ENCODE results near the gene GTF2H2.
"Not testable (repeated sequence)": the region's sequence is repeated elsewhere in the genome, so short reads cannot be mapped to it uniquely, and the experiment has no call there.

The GTF2H2 gene

GRCh38 chr5:71067262-71067928 is at the start of gene GTF2H2:
Gene GTF2H2 (minus strand): TSS chr5:71067676. CDS start chr5:71062763, 4,913 bp downstream.
- not testable (repeated sequence) for DNase-seq

DNA sequence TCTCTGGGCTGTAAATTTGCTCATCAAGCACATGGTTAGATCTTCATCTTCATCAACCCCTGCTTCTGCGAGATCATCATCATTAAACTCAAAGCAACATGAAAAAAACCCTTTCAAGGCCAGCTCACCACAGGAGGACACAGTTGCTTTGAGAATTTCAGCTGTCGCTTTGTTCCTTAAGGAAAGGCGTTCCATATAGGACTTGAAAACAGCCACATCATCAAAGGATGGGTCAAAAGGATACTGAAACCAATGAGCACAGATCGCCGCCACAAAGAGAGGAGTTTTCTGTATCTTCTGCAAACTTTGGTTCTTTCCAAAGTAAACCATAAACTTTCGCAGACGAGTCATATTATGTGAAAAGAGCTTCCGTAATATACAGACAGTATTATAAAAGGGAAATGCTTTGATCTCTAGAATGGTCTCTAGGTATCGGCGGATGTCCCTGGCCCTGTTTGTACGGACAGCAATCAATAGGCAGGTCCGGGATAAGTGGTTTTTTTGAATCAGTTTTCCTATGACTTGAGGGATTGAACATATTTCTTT is 42.3 kb upstream of the GTF2H2 start:
- DNase-seq: not testable (repeated sequence)

DNA sequence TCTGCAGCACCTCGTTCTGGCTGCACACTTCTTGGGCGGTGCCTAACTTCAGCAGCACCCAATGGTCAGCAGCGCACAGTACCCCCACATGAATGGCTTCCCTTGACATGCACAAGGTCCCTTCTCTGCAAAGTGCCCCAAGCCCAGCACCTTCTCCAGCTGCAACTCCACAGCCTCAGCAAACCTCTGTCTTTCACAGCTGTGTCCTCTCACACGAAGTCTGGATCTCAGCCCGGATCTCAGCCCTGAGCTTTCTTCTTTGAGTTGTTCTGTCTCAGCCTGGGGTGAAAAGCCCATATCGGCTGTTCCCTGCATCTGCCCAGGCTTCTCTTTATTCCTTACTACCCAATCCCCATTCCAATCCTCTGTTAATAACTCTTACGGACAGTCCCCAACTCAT is 32.5 kb upstream of the GTF2H2 start:
- DNase-seq: not testable (repeated sequence)

DNA sequence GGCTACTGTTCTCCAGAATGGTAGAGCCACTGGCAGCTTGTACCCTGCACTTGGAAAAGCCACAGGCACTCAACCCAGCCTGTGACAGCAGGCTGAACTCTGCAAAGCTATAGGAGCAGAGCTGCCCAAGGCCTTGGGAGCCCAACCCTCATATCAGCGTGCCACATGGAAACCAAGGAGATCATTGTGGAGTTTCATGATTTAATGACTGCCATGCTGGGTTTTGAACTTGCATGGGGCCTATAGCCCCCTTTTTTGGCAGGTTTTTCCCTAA is 30.4 kb upstream of the GTF2H2 start:
- not testable (repeated sequence) for DNase-seq

DNA sequence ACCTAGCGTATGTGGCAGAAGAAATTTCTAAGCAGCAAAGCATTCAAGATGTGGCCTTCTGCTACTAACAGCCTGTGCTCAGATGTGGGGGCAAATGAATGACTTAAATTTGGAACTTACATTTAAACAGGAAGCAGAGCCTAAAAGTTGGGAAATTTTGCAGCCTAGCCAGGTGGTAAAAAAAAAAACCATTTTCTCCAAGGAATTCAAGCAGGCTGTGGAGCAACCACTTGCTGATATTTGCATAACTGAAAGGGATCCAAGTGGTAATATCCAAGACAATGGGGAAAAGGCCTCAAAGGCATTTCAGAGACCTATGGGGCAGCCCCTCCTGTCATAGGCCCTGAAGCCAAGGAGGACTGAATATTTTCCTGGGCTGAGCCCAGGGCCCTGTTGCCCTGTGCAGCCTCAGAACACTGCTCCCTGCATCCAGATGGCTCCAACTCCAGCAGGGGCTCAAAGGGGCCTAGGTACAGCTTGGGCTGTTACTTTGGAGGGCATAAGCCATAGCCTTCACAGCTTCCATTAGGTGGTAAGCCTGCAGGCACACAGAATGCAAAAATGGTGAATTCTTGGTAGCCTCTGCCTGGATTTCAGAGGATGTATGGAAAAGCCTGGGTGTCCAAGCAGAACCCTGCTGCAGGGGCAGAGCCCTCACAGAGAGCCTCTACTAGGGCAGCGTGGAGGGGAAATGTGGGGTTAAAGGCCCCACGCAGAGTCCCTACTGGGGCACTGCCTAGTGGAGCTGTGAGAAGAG is 29.9 kb upstream of the GTF2H2 start:
- not testable (repeated sequence) for DNase-seq

DNA sequence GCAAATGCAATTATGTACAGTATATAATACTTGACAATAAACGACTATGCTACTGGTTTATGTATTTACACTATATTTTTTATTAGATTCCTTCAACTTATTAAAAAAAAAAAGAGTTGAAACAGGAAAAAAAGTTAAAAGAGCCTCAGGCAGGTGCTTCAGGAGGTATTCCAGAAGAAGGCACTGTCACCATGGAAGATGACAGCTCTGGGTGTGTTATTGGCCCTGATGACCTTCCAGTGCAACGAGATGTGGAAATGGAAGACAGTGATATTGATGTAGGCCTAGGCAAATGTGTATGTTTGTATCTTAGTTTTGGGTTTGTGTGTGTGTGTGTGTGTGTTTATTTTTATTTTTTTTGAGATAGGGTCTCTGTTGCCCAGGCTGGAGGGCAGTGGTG is 22.3 kb upstream of the GTF2H2 start:
- not testable (repeated sequence) for DNase-seq

DNA sequence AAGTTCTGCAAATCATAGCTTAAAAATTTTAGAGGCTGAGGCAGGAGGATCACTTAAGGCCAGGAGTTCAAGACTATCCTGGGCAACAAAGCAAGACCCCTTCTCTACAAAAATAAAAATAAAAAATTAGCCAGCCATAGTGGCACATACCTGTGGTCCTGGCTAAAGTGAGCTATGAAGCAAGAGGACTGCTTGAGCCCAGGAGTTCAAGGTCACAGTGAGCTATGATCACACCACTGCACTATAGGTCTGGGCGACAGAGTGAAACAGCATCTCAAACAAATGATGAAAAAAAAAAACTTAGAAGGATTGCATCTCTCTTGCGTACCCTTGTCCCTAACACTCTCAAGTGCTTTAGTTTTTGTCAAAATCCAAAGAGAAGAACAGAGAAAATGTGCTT is 21.3 kb upstream of the GTF2H2 start:
- DNase-seq: not testable (repeated sequence)

GRCh38 chr5:71086145-71086544 is 18.7 kb upstream of the GTF2H2 start:
- not testable (repeated sequence) for DNase-seq

- not testable (repeated sequence) for DNase-seq
These were observed 17.0 kb upstream of the GTF2H2 start for GRCh38 chr5:71084280-71085063.

- not testable (repeated sequence) for DNase-seq
These were observed 15.4 kb upstream of the GTF2H2 start for GRCh38 chr5:71082898-71083297.

GRCh38 chr5:71082340-71082739 is 14.9 kb upstream of the GTF2H2 start:
- DNase-seq: not testable (repeated sequence)

DNA sequence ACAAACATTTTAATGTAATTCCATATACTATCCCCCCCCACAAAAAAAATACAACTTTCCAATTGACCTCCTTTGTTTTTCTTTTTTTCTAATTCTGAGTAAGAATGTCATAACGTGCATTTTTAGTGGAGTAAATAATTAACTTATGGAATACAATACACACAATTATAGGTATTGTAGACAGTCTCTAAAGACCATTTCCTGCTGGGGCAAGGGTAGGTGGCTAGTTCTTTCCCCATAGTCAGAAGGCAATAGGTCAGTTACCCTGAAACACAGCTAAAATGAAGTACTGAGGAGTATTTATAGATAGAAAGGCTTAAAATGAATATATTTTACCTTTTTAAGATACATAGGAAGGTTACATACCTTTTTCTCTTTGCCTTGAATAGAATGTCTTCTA is 6.2 kb downstream of the GTF2H2 start:
- DNase-seq: not testable (repeated sequence)

DNA sequence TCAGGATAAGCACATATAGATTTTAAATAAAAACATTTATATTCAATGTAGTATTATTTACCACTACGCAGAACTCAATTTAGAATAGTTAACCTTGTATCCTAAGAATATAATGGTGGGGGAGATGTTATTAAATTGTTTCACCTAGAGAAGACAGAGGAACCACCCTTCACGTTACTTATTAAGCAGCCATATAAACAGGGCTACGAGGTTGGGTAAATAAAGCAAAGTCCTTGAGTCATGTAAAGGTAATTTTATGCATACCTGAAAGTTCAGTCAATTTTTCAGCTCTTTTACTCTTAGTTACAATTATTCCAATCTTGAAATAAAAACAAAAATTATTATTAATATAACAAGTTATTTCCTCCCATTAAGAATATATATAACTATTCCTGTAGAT is 8.1 kb downstream of the GTF2H2 start:
- DNase-seq: not testable (repeated sequence)

DNA sequence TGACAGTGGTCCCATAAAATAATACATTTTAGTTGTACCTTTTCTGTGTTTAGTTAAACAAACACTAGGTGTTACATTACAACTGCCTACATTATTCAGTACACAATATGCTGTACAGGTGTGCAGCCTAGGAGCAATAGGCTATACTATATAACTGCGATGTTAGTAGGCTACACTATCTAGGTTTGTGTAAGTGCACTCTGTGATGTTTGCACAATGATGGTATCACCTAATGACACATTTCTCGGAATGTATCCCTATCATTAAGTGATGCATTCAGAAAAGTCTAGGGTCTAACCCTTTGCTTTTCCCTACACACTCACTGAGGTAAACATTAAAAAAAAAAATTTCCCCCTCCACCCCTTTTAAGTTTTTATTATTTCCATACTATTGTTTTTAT is 22.7 kb downstream of the GTF2H2 start:
- not testable (repeated sequence) for DNase-seq

GRCh38 chr5:71044128-71044527 is 23.3 kb downstream of the GTF2H2 start:
- DNase-seq: not testable (repeated sequence)

GRCh38 chr5:71031046-71031776 is 36.3 kb downstream of the GTF2H2 start:
- not testable (repeated sequence) for DNase-seq

GRCh38 chr5:71025289-71025953 is 42.1 kb downstream of the GTF2H2 start, which contains the start of gene NAIP:
Gene NAIP (minus strand): TSS chr5:71025339. CDS start chr5:71012915, 12,424 bp downstream.
- not testable (repeated sequence) for DNase-seq

- not testable (repeated sequence) for DNase-seq
These were observed 46.8 kb downstream of the GTF2H2 start for GRCh38 chr5:71020643-71021042.

GRCh38 chr5:71018376-71019005 is 49.0 kb downstream of the GTF2H2 start:
- DNase-seq: not testable (repeated sequence)

DNA sequence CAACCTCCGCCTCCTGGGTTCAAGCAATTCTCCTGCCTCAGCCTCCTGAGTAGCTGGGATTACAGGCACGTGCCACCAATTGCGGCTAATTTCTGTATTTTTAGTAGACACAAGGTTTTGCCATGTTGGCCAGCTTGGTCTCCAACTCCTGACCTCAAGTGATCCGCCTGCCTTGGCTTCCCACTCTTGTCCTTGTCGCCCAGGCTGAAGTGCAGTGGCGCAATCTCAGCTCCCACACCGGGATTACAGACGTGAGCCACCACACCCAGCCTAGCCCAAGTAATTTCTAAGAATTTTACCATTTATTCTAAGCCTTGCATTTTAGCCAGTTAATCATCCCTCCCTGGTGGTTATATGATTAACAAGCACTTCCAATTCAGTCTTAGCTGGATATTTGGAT is 53.3 kb downstream of the GTF2H2 start:
- DNase-seq: no peak

DNA sequence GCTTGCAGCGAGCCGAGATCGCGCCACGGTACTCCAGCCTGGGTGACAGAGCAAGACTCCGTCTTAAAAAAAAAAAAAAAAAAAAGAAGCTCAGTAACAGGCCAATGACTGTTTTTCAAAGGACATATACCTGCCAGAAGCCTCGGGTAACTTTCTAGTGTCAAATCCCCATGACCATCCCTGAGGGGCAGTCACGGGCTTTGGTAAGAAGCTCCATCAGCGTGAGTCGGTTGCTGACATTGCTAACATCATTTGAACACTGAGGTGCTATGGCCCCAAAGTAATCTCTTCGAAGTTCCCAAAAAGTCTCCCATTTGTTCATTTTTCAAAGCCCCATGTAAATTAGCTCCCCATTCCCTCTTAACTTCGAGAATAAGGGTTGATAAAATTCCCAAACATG is 53.9 kb downstream of the GTF2H2 start:
- DNase-seq: no peak

Data from NCI-H1694 treated with DMSO at 0.1 percent for 48 hours (cell line).